Gastroesophageal sphincter (tissue), 4 donors: ENCODE measurements around the gene DUSP9. TPM values are rescaled to one million over a fixed set of nuclear protein-coding genes. Genes with fewer than 3 reads are reported as not detected.
"Not testable (repeated sequence)": the region's sequence is repeated elsewhere in the genome, so short reads cannot be mapped to it uniquely, and the experiment has no call there.

ENCODE experiments used
- ATAC-seq: fragments of 150-250 bp; one replicate; pipeline ENCODE4 v1.9.1; 2016; ENCODE audit warnings: mild to moderate bottlenecking, moderate library complexity
- H3K27ac ChIP-seq, 4 donors: fragments of 200-600 bp; sonication (generic) in 3 of 4; 1 replicate in 3 of 4; 2 replicates in 1 of 4; pipeline ENCODE4 v1.5.1; 2016 to 2019
- H3K27me3 ChIP-seq: fragments of 200-600 bp; sonication (generic); one replicate; pipeline ENCODE4 v1.5.1; 2019
- H3K36me3 ChIP-seq, 2 donors: fragments of 200-600 bp; sonication (generic); one replicate each; pipeline ENCODE4 v1.5.1; 2019; ENCODE audit warnings: control low read depth in 1 of 2
- H3K4me1 ChIP-seq, 3 donors: fragments of 200-600 bp; sonication (generic); 1 replicate in 2 of 3; 2 replicates in 1 of 3; pipeline ENCODE4 v1.5.1; 2016 to 2019; ENCODE audit warnings: control low read depth in 2 of 3
- H3K4me3 ChIP-seq, 2 donors: fragments of 200-600 bp; sonication (generic); one replicate each; pipeline ENCODE4 v1.5.1; 2019; ENCODE audit warnings: mild to moderate bottlenecking in 1 of 2, moderate library complexity in 1 of 2
- H3K9me3 ChIP-seq, 3 donors: fragments of 200-600 bp; sonication (generic); one replicate each; pipeline ENCODE4 v1.5.1; 2017 to 2019; ENCODE audit warnings: control low read depth in 2 of 3
- CTCF ChIP-seq, 4 experiments: fragments of 200-600 bp in 2 of 4; fragments of 450-650 bp in 2 of 4; sonication (generic) in 1 of 4; IDR thresholded peaks; one replicate each; pipeline ENCODE4 v1.5.1; 2017 to 2019; ENCODE audit warnings: antibody characterized with exemption in 4 of 4, mild to moderate bottlenecking in 2 of 4, moderate library complexity in 2 of 4
- EP300 ChIP-seq: sonication (generic); formaldehyde crosslinking; IDR thresholded peaks from one replicate; pipeline ENCODE4 v1.6.1; 2017; ENCODE audit warnings: antibody characterized with exemption, mild to moderate bottlenecking
- POLR2A ChIP-seq, 2 donors: fragments of 450-650 bp; IDR thresholded peaks; one replicate each; pipeline ENCODE4 v1.6.1; 2017; ENCODE audit warnings: antibody characterized with exemption in 2 of 2, mild to moderate bottlenecking in 2 of 2, moderate library complexity in 1 of 2
- POLR2AphosphoS5 ChIP-seq: sonication (generic); formaldehyde crosslinking; IDR thresholded peaks from one replicate; pipeline ENCODE4 v1.6.1; 2017; ENCODE audit warnings: antibody characterized with exemption
- WGBS, 2 donors: methylation state at CpG; one replicate each; pipeline ENCODE4 v1.1.5; 2018; ENCODE audit warnings: low coverage in 1 of 2; 5-methylcytosine and 5-hydroxymethylcytosine counted together
- total RNA-seq, 4 donors: library from RNA; depleted of rRNA; stranded (reverse); fragments of >200 nt; gene quantifications; one replicate each; pipeline ENCODE4 v1.1.0, GENCODE V29; 2016

The DUSP9 gene
- total RNA-seq, 4 donors from 2014 or later, result not detected

- peak within 1 kb of the TSS; percentile 18 to 48 for H3K4me3 ChIP-seq
- ATAC-seq, result peak; percentile 49
- peaks cover 9% of the 10 kb centered on the region for H3K27me3 ChIP-seq
- 70% methylated on average over 2 of the region's 98 CpGs; no CpG with 5 or more reads in 1 of the 2 donors for WGBS, 2 donors
- peaks cover 0 to 7% (median 0%) of the 10 kb centered on the region in 3 donors for H3K4me1 ChIP-seq
- peak in 1 of 4 experiments; percentile 35 for TF ChIP-seq CTCF (IDR thresholded peaks at IDR 0.05)
- no peak for TF ChIP-seq EP300
- TF ChIP-seq POLR2AphosphoS5, result no peak
- TF ChIP-seq POLR2A (IDR thresholded peaks at IDR 0.05), result no peak
- no peaks in the 10 kb centered on the region for H3K9me3 ChIP-seq
- H3K36me3 ChIP-seq, result no peaks in the 10 kb centered on the region
- H3K27ac ChIP-seq, result peak within 1 kb of the TSS in 3 of 4 donors; percentile 72 to 79 (median 73)
Measured at GRCh38 chrX:153673428-153674218, 26.6 kb downstream of the DUSP9 start, which contains the start of gene PNCK. Gene PNCK, minus strand, starts transcription at chrX:153673813. Its CDS starts 737 bp downstream, at chrX:153673076.

GRCh38 chrX:153674219-153674851, 27.3 kb downstream of the DUSP9 start:
- H3K4me3 ChIP-seq, result no peak overlapping the region

GRCh38 chrX:153681175-153681574, 34.2 kb downstream of the DUSP9 start:
- no peak for TF ChIP-seq EP300
- no peak for TF ChIP-seq POLR2AphosphoS5
- TF ChIP-seq CTCF (IDR thresholded peaks at IDR 0.05), result no peak
- no peak for TF ChIP-seq POLR2A (IDR thresholded peaks at IDR 0.05)
- no peak overlapping the region for H3K4me3 ChIP-seq
- H3K9me3 ChIP-seq, result no peaks in the 10 kb centered on the region
- ATAC-seq, result no peak
- H3K27me3 ChIP-seq, result no peaks in the 10 kb centered on the region
- H3K36me3 ChIP-seq, result no peaks in the 10 kb centered on the region
- no peaks in the 10 kb centered on the region for H3K4me1 ChIP-seq
- no peak overlapping the region for H3K27ac ChIP-seq
- 44 to 96% methylated on average over 1 to 3 of the region's 12 CpGs for WGBS, 2 donors

More at GRCh38 chrX:153674219-153674851, 27.3 kb downstream of the DUSP9 start:
- Histone ChIP-seq H3K4me1 (peaks cover 0 to 7% (median 0%) of the 10 kb centered on the region in 3 donors), H3K27me3 (peaks cover 9% of the 10 kb centered on the region), H3K36me3 (no peaks in the 10 kb centered on the region), H3K27ac (no peak overlapping the region), H3K9me3 (no peaks in the 10 kb centered on the region)
- TF ChIP-seq EP300, result no peak
- 65 to 73% methylated on average over 11 to 24 of the region's 27 CpGs for WGBS, 2 donors
- no peak for ATAC-seq

- H3K4me1 ChIP-seq, ATAC-seq, H3K27ac ChIP-seq, H3K9me3 ChIP-seq, H3K4me3 ChIP-seq, H3K27me3 ChIP-seq, H3K36me3 ChIP-seq: not testable (repeated sequence)
- WGBS, 2 donors, result no CpG with 5 or more reads among the region's 8 CpGs
Measured at GRCh38 chrX:153683486-153683885, 36.5 kb downstream of the DUSP9 start.

DNA sequence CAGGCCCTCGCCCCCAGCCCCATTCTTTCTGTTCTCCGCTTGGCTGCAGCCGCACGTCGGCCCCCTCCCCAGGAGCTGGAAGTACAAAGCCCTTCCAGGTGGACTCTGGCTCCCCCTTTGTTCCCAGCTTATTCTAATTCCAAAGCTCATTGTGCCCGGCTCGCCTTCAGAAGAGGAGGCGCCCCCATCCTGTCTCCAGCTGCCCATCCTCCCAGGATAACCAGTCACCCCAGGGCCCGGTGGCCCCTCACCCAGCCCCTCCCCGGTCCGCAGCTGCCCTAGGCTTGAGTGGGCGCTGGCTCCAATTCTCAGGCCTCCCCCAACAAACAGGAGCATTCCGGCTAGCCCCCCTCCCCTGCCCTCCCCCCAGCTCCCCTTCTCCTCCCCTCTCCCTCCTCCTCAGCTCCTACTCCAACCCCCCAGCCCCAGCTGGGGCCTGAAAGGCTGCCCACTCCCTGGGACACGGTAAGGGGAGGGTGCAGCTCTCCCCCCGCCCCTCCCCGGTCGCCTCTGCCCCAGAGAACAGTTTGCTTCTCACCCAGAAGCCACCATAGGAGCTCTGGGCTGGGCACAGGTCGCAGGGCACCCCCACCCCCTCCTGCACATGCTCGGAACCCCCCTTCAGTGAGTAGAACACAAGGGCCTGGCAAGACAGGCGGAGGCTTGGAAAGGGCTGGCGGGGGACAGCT, 37.6 kb downstream of the DUSP9 start:
- no peak for ATAC-seq
- no peak overlapping the region for H3K27ac ChIP-seq
- no peaks in the 10 kb centered on the region for H3K9me3 ChIP-seq
- no peaks in the 10 kb centered on the region for H3K36me3 ChIP-seq
- H3K4me1 ChIP-seq, result peaks cover 0 to 11% (median 0%) of the 10 kb centered on the region in 3 donors
- no peak for TF ChIP-seq POLR2AphosphoS5
- no peak for TF ChIP-seq EP300
- TF ChIP-seq POLR2A (IDR thresholded peaks at IDR 0.05), result no peak
- no peak for TF ChIP-seq CTCF (IDR thresholded peaks at IDR 0.05)
- no peak overlapping the region for H3K4me3 ChIP-seq
- 40% methylated on average over 3 of the region's 21 CpGs; no CpG with 5 or more reads in 1 of the 2 donors for WGBS, 2 donors
- no peaks in the 10 kb centered on the region for H3K27me3 ChIP-seq
